Measurements from ENCODE around the gene TNS3.
A peak's percentile ranks its signal among the peaks of the same experiment; 100 is the strongest.

The TNS3 gene

DNA sequence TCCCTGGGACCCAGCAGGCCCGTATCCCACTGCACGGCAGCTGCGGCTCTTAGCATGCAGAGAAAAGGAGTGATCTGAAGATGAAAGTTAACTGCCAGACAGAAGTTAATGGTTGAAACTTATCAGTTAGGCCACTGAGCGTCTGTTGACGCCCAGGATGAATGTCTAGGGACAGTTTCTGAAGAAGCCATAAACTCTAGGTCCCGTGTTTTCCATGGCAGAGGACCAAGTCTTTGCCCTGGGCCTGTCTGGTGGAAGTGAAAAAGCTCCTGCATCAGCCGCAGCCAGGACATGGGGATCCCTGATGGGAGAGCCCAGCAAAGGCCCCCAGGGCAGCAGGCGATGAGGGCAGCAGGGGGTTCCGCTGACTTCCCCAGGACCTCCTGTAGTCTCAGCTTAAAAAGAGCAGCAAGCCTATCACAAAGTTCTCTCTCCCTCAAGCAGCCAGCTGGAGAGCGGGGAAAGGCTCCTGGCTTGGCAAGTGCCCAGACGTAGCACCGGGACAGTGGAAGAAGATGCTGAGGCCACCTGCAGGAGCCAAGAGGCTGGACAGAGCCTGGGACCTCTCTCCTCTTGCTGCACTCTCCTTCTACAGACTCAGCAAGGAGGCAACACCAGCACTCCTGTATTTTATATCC lies 79.6 kb downstream of the TNS3 start:
- peaks cover 3% of the 10 kb centered on the region for H3K27me3 Mint-ChIP-seq (ENCODE audit: low read depth, poor library complexity)
- DNase-seq: no peak
- peaks cover 100% of the 10 kb centered on the region for H3K4me1 Mint-ChIP-seq
- H3K9me3 Mint-ChIP-seq: no peaks in the 10 kb centered on the region
- TF ChIP-seq, protein P1, sequence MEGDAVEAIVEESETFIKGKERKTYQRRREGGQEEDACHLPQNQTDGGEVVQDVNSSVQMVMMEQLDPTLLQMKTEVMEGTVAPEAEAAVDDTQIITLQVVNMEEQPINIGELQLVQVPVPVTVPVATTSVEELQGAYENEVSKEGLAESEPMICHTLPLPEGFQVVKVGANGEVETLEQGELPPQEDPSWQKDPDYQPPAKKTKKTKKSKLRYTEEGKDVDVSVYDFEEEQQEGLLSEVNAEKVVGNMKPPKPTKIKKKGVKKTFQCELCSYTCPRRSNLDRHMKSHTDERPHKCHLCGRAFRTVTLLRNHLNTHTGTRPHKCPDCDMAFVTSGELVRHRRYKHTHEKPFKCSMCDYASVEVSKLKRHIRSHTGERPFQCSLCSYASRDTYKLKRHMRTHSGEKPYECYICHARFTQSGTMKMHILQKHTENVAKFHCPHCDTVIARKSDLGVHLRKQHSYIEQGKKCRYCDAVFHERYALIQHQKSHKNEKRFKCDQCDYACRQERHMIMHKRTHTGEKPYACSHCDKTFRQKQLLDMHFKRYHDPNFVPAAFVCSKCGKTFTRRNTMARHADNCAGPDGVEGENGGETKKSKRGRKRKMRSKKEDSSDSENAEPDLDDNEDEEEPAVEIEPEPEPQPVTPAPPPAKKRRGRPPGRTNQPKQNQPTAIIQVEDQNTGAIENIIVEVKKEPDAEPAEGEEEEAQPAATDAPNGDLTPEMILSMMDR (IDR thresholded peaks at IDR 0.05): no peak
- H3K4me3 Mint-ChIP-seq: no peak overlapping the region
- H3K36me3 Mint-ChIP-seq (ENCODE audit: low read depth): peaks cover 24% of the 10 kb centered on the region
- H3K27ac Mint-ChIP-seq: peak overlapping the region; percentile 73

DNA sequence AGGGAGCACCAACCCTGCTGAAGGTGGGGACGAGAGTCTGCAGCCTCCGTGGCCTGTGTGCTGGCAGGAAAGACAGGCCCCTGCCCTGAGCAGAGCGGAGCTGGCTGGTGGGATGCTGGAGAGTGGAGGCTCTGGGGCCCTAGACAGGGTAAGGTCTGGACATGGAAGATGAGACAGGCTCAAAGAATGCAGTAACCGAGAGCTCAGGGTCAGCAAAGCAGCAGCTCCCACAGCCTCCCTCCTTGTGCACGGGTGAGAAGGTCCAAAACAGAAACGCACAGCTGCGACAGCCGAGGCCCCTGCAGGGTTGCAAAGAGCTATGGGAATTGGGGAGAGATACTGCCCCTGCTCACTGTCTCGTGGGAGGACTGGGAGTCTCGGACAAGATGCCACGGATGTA lies 80.5 kb downstream of the TNS3 start:
- H3K36me3 Mint-ChIP-seq (ENCODE audit: low read depth): peaks cover 24% of the 10 kb centered on the region
- TF ChIP-seq, protein P1 (IDR thresholded peaks at IDR 0.05): no peak
- peaks cover 100% of the 10 kb centered on the region for H3K4me1 Mint-ChIP-seq
- peak overlapping the region; percentile 73 for H3K27ac Mint-ChIP-seq
- peak; percentile 29 for DNase-seq
- H3K4me3 Mint-ChIP-seq: peak overlapping the region; percentile 41
- peaks cover 3% of the 10 kb centered on the region for H3K27me3 Mint-ChIP-seq (ENCODE audit: low read depth, poor library complexity)
- H3K9me3 Mint-ChIP-seq: no peaks in the 10 kb centered on the region

DNA sequence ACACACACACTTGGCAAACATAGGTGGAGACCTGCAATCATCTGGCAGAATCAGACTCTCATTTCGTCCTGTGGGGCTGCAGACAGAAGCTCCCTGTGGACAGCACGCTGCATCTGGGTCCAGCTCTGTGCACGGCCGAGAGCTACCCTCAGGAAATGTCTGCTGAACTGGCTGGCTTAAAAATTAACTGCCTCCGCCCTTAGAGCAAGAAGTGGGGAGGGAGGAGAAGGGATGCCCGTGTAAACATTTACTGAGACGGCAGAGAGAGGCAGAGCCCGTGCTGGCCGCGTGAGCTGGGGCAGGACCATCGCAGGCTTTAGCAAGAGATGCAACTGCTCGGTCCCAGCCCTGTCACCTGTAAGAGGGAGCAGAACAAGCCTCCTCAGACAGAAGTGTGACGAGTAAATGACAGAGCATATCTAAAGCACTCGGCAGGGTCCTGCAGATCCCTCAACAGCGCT lies 81.8 kb downstream of the TNS3 start:
- H3K4me3 Mint-ChIP-seq: peak overlapping the region; percentile 20
- peaks cover 13% of the 10 kb centered on the region for H3K36me3 Mint-ChIP-seq (ENCODE audit: low read depth)
- TF ChIP-seq, protein P1 (IDR thresholded peaks at IDR 0.05): no peak
- H3K27ac Mint-ChIP-seq: peak overlapping the region; percentile 32
- H3K27me3 Mint-ChIP-seq (ENCODE audit: low read depth, poor library complexity): peaks cover 3% of the 10 kb centered on the region
- peaks cover 100% of the 10 kb centered on the region for H3K4me1 Mint-ChIP-seq
- no peaks in the 10 kb centered on the region for H3K9me3 Mint-ChIP-seq
- no peak for DNase-seq

DNA sequence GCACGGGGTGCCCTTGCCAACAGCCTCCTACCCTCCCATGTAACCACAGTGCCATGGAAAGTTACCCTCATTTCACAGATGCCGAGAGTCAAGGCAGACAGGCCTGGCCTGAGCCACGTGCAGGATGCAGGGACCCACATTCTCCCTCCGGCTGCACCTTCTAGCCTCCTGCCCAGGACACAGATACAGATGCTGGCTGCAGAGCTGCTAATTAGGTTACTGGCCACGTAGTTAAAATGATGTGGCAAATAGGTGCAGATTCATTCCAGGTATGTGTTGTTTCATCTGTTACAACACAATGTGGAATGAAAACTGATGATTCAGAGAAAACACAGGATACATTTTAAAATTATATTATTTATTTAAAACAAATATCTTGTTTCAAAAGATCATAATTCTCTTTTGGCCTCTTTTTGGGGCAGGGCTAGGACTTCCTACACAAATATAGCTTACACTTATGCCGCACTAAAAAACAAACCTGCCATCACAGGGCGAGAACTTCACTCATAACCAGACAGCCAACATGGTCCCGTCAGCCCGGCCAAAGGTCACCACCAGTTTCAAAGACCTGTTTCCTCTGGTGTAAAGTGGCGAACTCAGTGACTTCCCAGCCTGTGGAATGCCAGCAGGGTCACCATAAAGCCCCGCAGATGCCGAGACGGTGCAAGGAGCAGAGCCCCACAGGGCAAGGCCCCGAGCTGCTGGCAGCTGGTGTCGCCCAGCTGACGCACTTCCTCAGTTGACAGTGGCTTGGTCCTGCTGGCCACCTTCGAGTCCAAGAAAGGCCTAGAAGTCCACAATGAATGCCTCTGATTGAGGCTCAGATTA lies 83.5 kb downstream of the TNS3 start:
- Mint-ChIP-seq H3K36me3 (ENCODE audit: low read depth) (peaks cover 12% of the 10 kb centered on the region), H3K27me3 (ENCODE audit: low read depth, poor library complexity) (peaks cover 3% of the 10 kb centered on the region), H3K4me3 (no peak overlapping the region), H3K27ac (peak overlapping the region; percentile 97), H3K4me1 (peaks cover 98% of the 10 kb centered on the region), H3K9me3 (peaks cover 4% of the 10 kb centered on the region)
- DNase-seq: no peak
- TF ChIP-seq, protein P1 (IDR thresholded peaks at IDR 0.05): no peak

DNA sequence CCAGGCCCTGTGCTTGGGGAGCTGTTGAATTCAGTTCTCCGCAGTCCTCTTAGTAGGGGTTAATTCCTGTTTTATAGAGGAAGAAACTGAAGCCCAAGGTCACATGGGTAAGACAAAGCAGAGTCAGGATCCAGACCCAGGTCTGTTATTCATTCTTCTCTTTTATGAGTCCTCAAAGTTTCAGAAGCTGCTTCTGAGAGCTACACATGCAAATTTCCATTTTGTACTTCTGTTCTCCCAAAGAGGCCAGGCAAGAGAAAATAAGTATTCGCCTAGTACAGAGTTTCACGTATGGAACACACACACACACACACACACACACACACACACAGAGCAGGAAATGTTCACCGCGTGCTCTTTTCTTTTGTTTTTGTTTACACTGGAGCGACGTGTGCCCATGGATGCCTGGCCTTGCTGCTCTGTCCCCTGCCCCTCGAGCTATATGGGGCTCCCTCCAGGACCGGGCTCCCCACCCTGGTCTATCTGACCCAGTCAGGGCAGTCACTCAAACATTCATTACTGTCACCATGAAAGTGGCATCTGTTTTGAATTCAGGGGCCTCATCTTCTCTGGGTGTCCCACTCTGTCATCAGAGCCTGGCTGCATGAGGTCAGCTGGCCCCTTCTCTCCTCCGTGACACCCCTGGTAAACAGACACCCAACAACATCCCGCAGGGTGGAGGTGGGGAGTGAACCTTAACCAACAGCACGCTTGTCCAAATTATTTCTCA lies 84.4 kb downstream of the TNS3 start:
- TF ChIP-seq, protein P1 (IDR thresholded peaks at IDR 0.05): no peak
- peaks cover 97% of the 10 kb centered on the region for H3K4me1 Mint-ChIP-seq
- H3K4me3 Mint-ChIP-seq: peak overlapping the region; percentile 22
- H3K9me3 Mint-ChIP-seq: peaks cover 4% of the 10 kb centered on the region
- H3K27me3 Mint-ChIP-seq (ENCODE audit: low read depth, poor library complexity): peaks cover 3% of the 10 kb centered on the region
- H3K36me3 Mint-ChIP-seq (ENCODE audit: low read depth): peaks cover 12% of the 10 kb centered on the region
- H3K27ac Mint-ChIP-seq: peak overlapping the region; percentile 97
- DNase-seq: no peak

Measured in nephron progenitor cell (in vitro differentiated cells).